Astrocyte (in vitro differentiated cells and primary cell): ENCODE data around the gene ASB2.

Experiments used
- CTCF ChIP-seq: IDR thresholded peaks from 2 replicates; pipeline ENCODE4 v1.5.1; 2011; ENCODE audit warnings: low read depth, mild to moderate bottlenecking, inconsistent platforms, low read length, moderate library complexity; ENCODE audit not compliant: insufficient read depth
- EZH2 ChIP-seq: IDR thresholded peaks from 2 replicates; pipeline ENCODE4 v1.6.1; 2012; ENCODE audit warnings: mild to moderate bottlenecking, low read length, inconsistent platforms; ENCODE audit not compliant: insufficient read depth

GRCh38 chr14:94000267-94000666, 23.9 kb upstream of the ASB2 start:
- TF ChIP-seq CTCF (no peak), EZH2 (no peak)
